Fibroblast of lung (primary cell): ENCODE data around the gene ISM2.

ENCODE experiments used
- CTCF ChIP-seq, 2 donors: IDR thresholded peaks in 1 of 2; conservative IDR thresholded peaks in 1 of 2; 1 replicate in 1 of 2; 2 replicates in 1 of 2; pipeline ENCODE4 v1.5.1; 2011 to 2012; ENCODE audit warnings: low read length in 2 of 2, control low read depth in 1 of 2, inconsistent platforms in 1 of 2, low read depth in 1 of 2, mild to moderate bottlenecking in 1 of 2
- EZH2 ChIP-seq: IDR thresholded peaks from 2 replicates; pipeline ENCODE4 v1.5.1; 2012; ENCODE audit warnings: low read length, control low read depth, mild to moderate bottlenecking; ENCODE audit errors: missing control alignments

GRCh38 chr14:77469067-77469505 lies 29.5 kb downstream of the ISM2 start:
- TF ChIP-seq CTCF (conservative IDR thresholded peaks at IDR 0.05 in 1 of 2, IDR thresholded peaks at IDR 0.05 in 1 of 2; ENCODE audit: low read depth in 1 of 2, low read length in 2 of 2) = no peak
- TF ChIP-seq EZH2 = no peak
